ACC112 (cell line): ENCODE results near the gene H6PD.

ENCODE experiments used
- H2AFZ ChIP-seq: fragments of 200-600 bp; sonication (generic); one replicate; pipeline ENCODE4 v1.6.0; 2017; ENCODE audit warnings: antibody characterized with exemption, low read length; ENCODE audit not compliant: unreplicated experiment
- H3K27ac ChIP-seq: fragments of 200-600 bp; sonication (generic); 2 replicates; pipeline ENCODE4 v1.5.1; 2014; ENCODE audit warnings: low read depth, mild to moderate bottlenecking, antibody characterized with exemption, low read length, moderate library complexity
- H3K27me3 ChIP-seq: fragments of 200-600 bp; sonication (generic); 2 replicates; pipeline ENCODE4 v1.6.1; 2014; ENCODE audit warnings: mild to moderate bottlenecking, antibody characterized with exemption, low read length, moderate library complexity, mixed read lengths; ENCODE audit not compliant: insufficient read depth
- H3K36me3 ChIP-seq: fragments of 200-600 bp; sonication (generic); 2 replicates; pipeline ENCODE4 v1.6.1; 2016; ENCODE audit warnings: mild to moderate bottlenecking, antibody characterized with exemption, low read length, moderate library complexity, mixed read lengths; ENCODE audit not compliant: insufficient read depth
- H3K4me1 ChIP-seq: fragments of 200-600 bp; sonication (generic); one replicate; pipeline ENCODE4 v1.6.1; 2016; ENCODE audit warnings: low read length, mixed read lengths; ENCODE audit not compliant: insufficient read depth, unreplicated experiment, control insufficient read depth
- H3K4me3 ChIP-seq: fragments of 200-600 bp; sonication (generic); 2 replicates; pipeline ENCODE4 v1.5.1; 2014; ENCODE audit warnings: mild to moderate bottlenecking, low read depth, low read length
- H3K79me2 ChIP-seq: fragments of 200-600 bp; sonication (generic); one replicate; pipeline ENCODE4 v1.6.0; 2016; ENCODE audit warnings: low read length; ENCODE audit not compliant: control insufficient read depth, unreplicated experiment, insufficient read depth

Gene H6PD

GRCh38 chr1:9317072-9317471, 82.5 kb downstream of the H6PD start:
- H3K79me2 ChIP-seq: peaks cover 65% of the 10 kb centered on the region
- H3K4me1 ChIP-seq: peaks cover 57% of the 10 kb centered on the region
- H2AFZ ChIP-seq: no peak overlapping the region
- no peak overlapping the region for H3K4me3 ChIP-seq
- peak overlapping the region; percentile 88 for H3K27ac ChIP-seq
- H3K27me3 ChIP-seq: no peaks in the 10 kb centered on the region
- H3K36me3 ChIP-seq: no peaks in the 10 kb centered on the region

DNA sequence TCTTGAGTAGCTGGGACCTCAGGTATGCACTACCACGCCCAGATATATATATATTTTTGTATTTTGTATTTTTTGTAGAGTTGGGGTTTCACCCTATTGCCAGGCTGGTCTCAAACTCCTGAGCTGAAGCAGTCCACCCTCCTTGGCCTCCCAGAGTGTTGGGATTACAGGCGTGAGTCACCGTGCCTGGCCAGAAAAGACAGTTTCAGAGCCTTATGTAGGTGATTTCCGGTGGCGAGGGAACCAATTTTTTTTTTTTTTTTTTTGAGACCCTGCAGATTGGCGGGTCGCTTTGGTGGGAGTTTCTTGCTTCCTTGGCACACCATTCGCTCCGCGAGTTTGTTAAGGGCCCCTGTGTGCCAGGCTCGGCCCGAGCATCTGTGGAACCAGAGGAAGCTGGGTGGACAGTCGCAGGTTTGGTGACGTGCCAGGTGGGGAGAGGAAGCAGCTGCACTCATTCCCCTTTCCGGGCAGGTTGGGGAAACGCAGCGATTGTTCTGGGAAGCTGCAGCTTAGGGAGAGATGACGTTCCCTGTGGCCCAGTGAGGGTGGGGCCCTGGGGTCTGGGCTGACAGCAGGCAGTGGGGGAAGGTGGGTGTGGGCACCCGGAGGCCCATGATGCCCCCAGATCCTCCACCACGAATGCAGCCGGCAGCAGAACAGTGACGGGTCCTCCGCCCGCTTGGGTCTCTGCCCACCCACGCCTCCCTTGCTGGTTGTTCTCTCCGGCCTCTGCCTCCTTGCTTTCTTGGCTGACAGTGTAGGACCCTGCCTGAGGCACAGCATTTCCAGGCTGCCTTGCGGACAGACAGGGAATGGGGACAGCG, 83.2 kb downstream of the H6PD start:
- peak overlapping the region; percentile 88 for H3K27ac ChIP-seq
- H3K36me3 ChIP-seq: no peaks in the 10 kb centered on the region
- H3K79me2 ChIP-seq: peaks cover 65% of the 10 kb centered on the region
- H3K4me1 ChIP-seq: peaks cover 57% of the 10 kb centered on the region
- no peaks in the 10 kb centered on the region for H3K27me3 ChIP-seq
- no peak overlapping the region for H3K4me3 ChIP-seq
- H2AFZ ChIP-seq: no peak overlapping the region

- Histone ChIP-seq H2AFZ (no peak overlapping the region), H3K27ac (no peak overlapping the region), H3K4me1 (peaks cover 54% of the 10 kb centered on the region), H3K4me3 (no peak overlapping the region), H3K36me3 (no peaks in the 10 kb centered on the region), H3K27me3 (no peaks in the 10 kb centered on the region), H3K79me2 (peaks cover 76% of the 10 kb centered on the region)
Observed at GRCh38 chr1:9319208-9319788, 84.7 kb downstream of the H6PD start.

- Histone ChIP-seq H3K27me3 (no peaks in the 10 kb centered on the region), H3K4me3 (no peak overlapping the region), H2AFZ (no peak overlapping the region), H3K36me3 (no peaks in the 10 kb centered on the region), H3K27ac (no peak overlapping the region), H3K79me2 (peaks cover 74% of the 10 kb centered on the region), H3K4me1 (peaks cover 48% of the 10 kb centered on the region)
Observed at GRCh38 chr1:9319789-9320519, 85.4 kb downstream of the H6PD start.
